Testis (tissue), 2 donors: ENCODE measurements around the gene FAM227A.

Experiments used
- CTCF ChIP-seq, 3 experiments: fragments of 450-650 bp in 2 of 3; fragments of 200-600 bp in 1 of 3; sonication (generic) in 1 of 3; IDR thresholded peaks; one replicate each; pipeline ENCODE4 v1.5.1; 2016 to 2019; ENCODE audit warnings: antibody characterized with exemption in 3 of 3, mild to moderate bottlenecking in 2 of 3, moderate library complexity in 1 of 3
- POLR2A ChIP-seq: fragments of 450-650 bp; IDR thresholded peaks from one replicate; pipeline ENCODE4 v1.6.1; 2017; ENCODE audit warnings: antibody characterized with exemption, mild to moderate bottlenecking, moderate library complexity

- TF ChIP-seq CTCF (IDR thresholded peaks at IDR 0.05) (no peak), POLR2A (no peak)
Observed at GRCh38 chr22:38699143-38699542, 43.0 kb upstream of the FAM227A start.
